COLO829 (cell line): ENCODE results near the gene NAIF1.
"Not testable (repeated sequence)": the region's sequence is repeated elsewhere in the genome, so short reads cannot be mapped to it uniquely, and the experiment has no call there.

Experiments
- DNase-seq: peaks from one replicate; pipeline ENCODE4 v3.0.0; 2012; ENCODE audit warnings: low spot score

Gene NAIF1

DNA sequence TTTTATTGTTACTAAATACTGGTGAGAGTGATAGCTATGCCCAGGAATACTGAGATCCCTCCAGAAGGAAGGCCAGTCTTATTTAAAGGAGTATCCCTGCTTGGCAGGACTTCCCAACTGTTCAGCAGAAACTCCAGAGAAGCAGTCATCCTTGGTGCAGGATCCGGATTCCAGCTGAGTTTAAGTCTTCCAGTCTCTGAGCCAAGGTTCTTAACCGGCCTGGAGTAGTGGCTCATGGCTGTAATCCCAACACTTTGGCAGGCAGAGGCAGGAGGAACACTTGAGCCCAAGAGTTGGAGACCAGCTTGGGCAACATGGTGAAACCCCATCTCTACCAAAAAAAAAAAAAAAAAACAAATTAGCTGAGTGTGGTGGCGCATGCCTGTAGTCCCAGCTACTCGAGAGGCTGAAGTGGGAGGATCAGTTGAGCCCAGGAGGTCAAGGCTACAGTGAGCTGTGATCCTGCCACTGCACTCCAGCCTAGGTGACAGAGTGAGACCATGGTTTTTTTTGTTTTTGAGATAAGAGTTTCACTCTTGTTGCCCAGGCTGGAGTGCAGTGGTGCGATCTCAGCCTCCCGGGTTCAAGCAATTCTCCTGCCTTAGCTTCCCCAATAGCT lies 7.6 kb downstream of the NAIF1 start:
- no peak for DNase-seq

DNA sequence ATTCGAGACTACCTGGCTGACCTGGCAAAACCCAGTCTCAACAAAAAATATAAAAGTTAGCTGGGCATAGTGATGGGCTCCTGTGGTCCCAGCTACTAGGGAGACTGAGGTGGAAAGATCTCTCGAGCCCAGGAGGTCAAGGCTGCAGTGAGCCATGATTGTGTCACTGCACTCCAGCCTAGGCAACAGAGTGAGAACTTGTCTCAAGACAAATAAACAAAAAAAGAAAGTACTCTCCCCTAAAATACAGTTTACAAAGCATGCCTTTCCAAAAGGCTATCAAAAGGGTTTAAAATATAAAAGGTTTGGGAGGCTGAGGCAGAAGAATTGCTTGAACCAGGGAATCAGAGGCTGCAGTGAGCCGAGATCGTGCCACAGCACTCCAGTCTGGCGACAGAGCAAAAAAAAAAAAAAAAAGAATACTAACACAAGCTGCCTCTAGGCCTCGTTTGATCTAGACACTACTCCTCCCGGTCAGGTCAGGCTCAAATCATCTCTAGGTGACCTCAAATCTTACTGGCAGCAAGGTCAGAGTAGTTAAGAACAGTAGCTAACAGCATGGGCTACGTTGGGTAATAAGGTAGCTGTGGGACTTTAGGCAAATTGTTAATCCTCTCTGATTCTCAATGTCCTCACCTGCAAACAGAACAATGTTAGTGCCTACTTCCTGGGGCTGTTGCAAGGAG lies 9.3 kb downstream of the NAIF1 start:
- no peak for DNase-seq

DNA sequence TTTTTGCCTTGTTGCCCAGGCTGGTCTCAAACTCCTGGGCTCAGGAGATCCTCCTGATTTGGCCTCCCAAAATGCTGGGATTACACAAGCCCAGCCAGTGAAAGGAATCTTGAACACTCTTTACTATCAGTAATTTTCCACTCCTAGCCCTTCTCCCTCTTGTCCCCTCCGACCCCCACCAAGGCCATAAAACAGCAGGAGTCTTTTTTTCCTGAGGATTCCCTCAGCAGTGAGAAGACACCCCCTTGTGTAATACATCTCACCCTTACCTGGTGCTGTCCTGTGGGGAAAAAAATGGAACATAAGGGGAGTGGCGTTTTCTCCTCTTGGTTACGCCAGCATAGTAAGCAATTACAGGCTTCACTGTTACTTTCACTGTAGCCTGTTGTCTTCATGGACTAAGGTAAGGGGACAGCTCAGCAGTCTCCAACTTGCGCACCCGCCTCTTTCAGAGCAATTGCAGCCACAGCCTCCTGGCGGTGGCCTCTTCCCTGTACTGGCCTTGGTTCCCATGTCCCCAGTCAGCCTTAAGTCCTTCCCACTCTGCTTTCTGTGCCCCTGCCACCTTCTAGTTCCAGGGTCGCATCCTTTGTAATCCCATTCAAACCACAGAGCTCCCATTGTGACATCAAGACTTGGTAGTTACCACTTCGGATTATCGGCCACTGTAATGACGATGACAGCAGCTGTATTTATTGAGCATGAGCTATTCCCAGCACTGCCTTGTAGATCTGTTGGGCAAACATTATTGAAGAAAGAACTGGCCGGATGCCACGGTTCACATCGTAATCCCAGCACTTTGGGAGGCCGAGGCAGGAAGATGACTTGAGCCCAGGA lies 10.0 kb downstream of the NAIF1 start:
- no peak for DNase-seq

DNA sequence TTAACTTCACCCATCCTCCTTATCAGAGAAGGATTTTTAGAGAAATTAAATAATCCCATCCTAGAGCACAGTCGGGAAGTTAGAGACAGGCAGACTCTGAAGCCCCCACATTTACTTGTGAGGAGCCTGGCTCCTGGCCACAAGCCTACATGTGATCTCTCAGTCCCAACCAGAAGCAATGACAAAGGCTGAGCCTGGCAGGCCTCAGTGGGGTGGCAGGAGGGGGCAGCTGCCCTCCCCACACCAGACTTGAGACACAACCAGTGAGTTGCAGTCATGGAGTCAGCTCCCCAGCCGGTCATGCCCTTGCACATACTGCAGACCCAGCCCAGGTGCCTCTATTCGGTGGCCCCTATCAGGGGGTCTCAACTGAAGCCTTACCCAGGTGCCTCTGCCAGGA lies 11.0 kb downstream of the NAIF1 start:
- no peak for DNase-seq

DNA sequence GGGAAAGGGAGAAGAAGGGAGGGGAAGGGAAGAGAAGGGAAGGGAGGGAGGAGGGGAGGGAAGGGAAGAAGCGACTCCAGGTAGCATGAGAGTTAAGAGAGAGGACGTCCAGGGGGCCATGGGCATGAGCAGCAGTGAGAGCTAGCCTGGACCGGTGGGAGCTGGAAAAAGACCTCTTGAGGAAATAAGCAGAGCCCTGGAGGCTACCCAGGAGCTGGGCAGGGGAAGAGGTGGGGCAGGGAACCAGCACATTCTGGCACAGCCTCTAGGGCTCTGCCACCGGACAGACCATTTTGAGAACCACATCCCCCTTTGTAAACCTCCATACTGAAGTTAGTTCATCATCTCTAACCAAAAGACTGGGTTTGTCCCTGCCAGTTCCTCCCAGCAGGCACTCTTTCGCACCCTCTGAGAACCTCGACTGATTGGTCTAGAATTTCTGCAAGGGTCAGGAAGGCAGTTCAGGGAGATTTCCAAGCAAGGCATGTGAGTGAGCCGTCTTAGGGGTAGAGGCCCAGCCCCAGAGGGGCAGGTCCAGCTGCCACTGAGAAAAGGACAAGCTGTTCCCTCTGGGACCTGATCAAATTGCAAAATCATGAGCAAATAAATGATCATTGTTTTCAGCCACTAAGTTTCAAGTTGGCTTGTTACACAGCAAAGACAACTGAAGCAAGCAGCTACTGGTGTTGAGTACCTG lies 11.6 kb downstream of the NAIF1 start:
- DNase-seq: no peak

DNA sequence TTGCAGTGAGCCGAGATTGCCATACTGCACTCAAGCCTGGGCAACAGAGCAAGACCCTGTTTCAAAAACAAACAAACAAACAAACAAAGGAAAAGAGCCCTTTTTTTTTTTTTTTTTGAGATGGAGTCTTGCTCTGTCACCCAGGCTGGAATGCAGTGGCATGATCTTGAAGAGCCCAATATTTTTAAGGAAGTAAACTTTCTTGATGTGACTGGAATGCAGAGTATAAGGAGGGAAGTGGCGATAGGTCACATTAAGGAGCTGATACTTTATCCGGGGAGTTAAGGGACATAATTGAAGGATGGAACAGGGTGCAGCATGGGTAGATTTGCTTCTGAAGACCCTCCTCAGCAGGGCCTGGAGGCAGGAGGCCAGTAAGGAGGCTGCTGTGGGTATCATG lies 13.0 kb downstream of the NAIF1 start:
- no peak for DNase-seq

DNA sequence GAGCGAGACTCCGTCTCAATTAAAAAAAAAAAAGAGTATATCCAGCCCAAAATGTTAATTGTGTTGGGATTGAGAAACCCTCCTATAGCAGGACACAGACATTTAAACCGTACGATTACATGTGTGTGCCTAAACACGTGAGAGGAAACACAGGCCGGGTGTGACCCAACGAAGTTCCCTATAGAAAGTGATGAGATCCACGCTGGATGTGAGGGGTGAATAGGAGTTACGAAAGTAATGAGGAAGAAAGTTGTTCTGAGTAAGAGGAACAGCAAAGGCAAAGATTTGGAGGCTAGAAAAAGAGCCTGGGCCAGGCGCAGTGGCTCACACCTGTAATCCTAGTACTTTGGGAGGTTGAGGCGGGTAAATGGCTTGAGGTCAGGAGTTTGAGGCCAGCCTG lies 13.6 kb downstream of the NAIF1 start:
- no peak for DNase-seq

DNA sequence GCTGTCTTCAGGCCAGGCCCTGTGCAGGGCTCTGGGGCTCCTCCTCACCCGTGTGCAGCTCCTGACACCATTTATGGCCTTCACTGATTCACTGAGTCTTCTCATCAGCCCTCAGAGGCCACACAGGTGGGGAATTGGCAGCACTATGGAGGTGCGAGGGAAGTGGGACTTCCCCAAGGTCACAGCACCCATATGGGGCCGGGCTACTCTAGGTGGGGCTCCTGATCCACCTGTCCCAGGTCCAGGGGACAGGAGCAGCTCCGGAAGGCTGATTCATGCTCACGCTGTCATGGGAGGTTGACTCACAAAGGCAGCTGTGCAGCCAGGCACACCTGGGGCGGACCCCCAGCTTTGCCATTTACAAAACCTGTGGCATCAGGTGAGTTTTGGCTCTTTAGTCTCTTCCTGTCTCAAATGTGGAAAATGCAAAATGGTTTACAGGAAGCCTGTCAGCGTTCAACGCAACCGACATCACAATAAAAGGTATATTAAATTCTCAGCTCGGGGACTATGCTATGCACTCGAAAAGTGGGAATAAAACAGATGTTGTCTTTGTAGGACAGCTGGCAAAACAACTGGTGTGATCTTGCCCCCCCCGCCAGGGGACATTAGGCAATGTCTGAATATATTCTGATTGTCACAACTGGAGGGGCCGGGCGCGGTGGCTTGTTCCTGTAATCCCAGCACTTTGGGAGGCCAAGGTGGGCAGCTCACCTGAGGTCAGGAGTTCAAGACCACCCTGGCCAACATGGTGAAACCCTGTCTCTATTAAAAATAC lies 15.0 kb downstream of the NAIF1 start:
- DNase-seq: no peak

DNA sequence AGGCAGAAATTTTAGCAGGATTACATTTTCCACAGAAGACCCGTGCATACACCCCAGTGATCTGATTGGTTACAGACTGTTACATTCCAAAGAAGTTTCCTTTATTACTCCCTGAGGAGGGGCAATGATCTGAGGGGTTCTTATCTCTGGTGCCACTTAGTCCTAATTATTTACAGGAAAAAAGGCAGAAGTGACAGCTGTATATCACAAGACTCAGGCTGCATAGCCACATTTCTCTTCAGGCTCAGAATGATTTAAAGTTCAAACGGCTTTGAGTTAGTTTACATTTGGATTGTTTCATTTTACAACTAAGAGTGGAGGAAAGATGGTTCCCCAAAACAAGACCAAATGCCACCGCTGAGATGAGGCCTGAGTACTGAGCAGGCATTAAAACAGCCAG lies 17.3 kb downstream of the NAIF1 start:
- no peak for DNase-seq

DNA sequence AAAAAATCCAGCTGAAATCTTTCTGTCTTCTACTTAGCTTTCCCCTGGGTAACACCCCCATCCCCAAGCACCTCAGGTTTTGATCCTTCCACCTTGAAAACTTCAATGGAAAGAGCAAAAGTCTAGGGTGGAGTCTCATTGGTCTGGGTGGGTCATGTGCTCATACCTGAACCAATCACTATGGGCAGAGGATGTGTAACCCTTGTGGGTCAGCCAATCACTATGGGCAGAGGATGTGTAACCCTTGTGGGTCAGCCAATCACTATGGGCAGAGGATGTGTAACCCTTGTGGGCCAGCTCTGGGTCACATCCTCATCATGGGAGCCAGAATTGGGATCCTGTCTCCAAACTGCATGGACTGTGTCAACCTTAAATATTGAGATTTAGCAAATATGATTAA lies 18.5 kb downstream of the NAIF1 start:
- no peak for DNase-seq

DNA sequence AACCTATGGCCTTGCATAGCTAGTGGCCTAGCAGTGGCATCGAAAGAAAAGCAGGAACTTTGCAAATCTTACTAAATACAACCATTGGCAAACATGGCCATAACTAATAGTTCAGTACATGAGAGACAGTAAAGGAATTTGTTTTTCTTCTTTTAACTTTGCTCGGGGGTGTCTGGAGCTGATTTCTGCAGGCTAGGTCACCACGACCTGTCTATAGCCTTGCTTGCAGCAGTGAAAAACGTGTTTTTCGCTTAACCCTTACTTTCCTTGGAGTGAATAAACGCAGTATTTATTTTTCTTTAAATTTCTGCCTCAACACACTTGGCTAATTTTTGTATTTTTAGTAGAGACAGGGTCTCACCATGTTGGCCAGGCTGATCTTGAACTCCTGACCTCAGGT lies 19.9 kb downstream of the NAIF1 start:
- DNase-seq: no peak

DNA sequence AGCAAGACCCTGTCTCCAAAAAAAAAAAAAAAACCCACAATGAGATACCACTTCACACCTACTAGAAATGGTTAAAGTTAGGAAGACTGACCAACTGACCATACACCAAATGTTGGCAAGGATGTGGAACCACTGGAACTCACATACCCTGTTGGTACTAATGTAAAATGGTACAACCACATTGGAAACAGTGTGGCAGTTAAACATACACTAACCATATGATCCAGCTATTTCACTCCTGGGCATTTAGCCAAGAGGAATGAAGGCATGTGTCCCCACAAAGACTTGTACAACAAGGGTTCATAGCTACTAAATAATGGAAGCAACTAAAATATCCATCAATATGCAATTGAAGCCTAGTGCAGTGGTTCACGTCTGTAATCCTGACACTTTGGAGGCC lies 21.3 kb downstream of the NAIF1 start:
- DNase-seq: no peak

DNA sequence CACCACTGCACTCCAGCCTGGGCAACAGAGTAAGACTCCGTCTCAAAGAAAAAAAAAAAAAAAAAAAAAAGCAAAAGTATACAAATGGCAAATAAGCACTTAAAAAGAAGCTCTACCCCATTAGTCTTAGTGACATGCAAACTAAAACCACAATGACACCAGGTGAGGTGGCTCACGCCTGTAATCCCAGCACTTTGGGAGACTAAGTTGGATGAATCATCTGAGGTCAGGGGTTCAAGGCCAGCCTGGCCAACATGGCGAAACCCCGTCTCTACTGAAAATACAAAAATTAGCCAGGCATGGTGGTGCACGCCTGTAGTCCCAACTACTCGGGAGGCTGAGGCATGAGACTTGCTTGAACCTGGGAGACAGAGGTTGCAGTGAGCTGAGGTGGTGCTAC lies 21.7 kb downstream of the NAIF1 start:
- DNase-seq: not testable (repeated sequence)

DNA sequence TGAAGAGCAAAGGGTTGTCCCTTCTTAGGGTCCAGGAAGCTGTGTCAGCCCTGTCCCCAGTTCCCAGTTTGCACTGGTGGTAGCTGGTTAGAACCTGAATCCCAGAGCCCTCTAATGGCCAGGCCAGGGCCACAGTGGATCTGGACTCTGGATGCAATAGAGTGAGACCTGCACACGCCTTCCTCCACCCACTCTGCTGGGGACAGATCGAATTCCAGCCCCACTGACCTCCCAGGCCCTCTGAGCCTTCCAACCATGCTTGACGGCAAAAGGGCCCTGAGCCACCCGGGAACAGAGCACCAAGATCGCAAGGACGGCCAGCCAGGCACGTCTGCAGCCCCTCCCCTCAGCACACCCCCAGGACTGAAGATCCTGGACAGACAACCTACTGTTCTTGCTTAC lies 23.7 kb downstream of the NAIF1 start:
- no peak for DNase-seq

DNA sequence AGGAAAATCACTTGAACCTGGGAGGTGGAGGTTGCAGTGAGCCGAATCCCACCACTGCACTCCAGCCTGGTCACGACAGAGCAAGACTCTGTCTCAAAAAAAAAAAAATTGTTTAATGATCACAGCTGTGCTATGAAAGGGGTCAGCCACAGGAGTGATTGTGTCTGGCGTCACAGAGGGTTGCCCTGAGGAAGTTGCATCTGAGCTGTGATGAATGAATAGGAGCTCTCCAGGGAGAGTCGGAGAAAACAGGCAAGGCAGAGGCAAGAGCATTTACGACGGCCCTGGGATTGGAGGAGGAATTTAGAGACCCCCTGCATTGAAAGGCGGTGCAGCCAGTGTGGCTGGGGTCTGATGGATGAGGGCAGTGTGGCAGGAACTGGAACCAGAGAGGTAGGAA lies 25.1 kb downstream of the NAIF1 start:
- DNase-seq: no peak

DNA sequence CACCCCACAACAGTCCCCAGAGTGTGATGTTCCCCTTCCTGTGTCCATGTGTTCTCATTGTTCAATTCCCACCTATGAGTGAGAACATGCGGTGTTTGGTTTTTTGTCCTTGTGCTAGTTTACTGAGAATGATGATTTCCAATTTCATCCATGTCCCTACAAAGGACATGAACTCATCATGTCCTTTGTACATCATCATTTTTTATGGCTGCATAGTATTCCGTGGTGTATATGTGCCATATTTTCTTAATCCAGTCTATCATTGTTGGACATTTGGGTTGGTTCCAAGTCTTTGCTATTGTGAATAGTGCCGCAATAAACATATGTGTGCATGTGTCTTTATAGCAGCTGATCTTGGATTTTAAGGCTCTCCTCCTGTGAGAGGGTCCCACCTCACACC lies 26.3 kb downstream of the NAIF1 start:
- not testable (repeated sequence) for DNase-seq

DNA sequence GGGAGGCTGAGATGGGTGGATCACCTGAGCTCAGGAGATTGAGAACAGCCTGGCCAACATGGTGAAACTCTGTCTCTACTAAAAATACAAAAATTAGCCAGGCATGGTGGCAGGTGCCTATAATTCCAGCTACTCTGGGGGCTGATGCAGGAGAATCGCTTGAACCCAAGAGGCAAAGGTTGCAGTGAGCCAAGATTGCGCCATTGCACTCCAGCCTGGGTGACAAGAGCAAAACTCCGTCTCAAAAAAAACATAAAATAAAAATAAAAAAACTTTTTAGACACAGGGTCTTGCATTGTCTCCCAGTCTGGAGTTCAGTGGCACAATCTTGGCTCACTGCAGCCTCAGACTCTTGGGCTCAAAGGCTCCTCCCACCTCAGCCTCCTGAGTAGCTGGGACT lies 30.6 kb downstream of the NAIF1 start:
- not testable (repeated sequence) for DNase-seq

DNA sequence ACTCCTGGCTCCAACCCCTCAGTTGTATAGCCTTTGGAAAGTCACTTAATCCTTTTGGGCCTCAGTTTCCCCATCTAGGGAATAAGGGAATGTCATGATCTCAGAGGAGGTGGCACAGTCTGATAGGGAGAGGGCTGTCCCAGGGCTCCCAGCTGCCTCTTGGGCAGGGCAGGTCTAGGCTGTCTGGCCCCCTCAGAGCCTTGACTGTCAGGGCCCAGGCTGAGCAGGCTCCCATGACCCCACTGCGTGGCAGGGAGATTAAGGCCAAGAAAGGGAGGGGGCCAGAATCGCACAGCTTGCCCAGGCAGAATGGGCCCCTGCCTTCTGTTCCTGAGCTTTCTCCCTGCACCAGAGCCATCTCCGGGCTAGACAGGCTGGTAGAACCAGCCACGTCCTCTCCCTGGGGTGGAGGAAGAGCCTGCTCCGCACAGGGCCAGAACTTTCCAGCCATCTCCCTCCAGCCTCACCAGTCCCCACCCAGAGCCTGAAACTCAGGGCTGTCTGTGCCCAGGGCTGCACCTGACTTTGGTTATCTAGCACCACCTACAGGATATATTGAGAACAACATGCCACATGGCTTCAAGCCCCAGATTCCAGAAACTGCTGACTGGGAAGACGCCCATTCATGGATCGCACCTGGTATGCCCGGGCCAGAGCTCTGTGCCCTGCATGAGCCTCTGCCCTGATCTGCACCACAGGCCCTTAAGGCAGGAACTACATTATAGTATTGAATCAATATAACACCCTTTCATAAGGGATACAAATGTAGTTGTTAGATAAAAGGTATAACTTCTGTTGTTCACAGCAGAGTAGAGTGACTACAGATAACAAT lies 32.1 kb downstream of the NAIF1 start:
- DNase-seq: peak; percentile 96

DNA sequence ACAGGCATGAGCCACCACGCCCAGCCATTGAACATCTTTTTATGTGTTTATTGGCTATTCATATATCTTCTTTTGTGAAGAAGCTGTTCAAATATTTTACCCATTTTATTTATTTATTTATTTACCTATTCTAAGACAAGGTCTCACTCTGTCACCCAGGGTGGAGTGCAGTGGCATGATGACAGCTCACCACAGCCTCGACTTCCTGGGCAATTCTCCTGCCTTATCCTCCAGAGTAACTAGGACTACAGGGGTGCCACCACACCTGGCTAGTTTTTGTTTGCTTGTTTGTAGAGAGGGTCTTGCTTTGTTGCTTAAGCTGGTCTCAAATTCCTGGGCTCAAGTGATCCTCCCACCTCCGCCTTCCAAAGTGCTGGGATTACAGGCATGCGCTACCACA lies 33.5 kb downstream of the NAIF1 start:
- DNase-seq: no peak

DNA sequence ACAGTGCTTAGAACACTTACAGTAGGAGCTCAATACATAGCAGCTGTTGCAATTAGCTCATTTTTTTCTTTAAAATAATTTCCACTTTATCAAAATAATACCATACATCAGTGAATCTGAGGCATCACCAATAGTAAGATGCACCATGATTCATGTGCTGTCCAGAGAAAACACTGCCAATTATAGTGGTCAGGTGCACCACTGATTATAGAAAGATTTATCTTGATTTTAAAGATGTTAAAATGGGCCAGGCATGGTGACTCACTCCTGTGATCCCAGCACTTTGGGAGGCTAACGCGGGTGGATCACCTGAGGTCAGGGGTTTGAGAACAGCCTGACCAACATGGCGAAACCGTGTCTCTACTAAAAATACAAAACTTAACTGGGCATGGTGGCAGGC lies 39.4 kb downstream of the NAIF1 start:
- DNase-seq: no peak
